Measurements from ENCODE around the gene LAMC1. TPM values are rescaled to one million over a fixed set of nuclear protein-coding genes. Genes with fewer than 3 reads are reported as not detected.

LAMC1 gene
- polyA plus RNA-seq, 1 donor from 2014 or later: 4.2 TPM

- Histone ChIP-seq H3F3A (ENCODE audit: insufficient read depth, low read length, poor library complexity, severe bottlenecking) (no peaks in the 10 kb centered on the region), H4K20me1 (ENCODE audit: insufficient read depth) (no peaks in the 10 kb centered on the region), H3K36me3 (ENCODE audit: insufficient read depth, low read length) (no peaks in the 10 kb centered on the region), H3K9me3 (ENCODE audit: low read length) (no peaks in the 10 kb centered on the region), H3K9ac (ENCODE audit: low read length) (no peak overlapping the region), H3K79me2 (replicated peaks; ENCODE audit: insufficient read depth, low read length) (no peaks in the 10 kb centered on the region), H3K4me3 (ENCODE audit: low read length) (no peak overlapping the region), H3K27ac (ENCODE audit: low read length) (no peak overlapping the region), H3K9me2 (ENCODE audit: insufficient read depth, low read length) (no peaks in the 10 kb centered on the region), H2AFZ (ENCODE audit: low read depth, low read length) (no peak overlapping the region), H3K4me2 (ENCODE audit: low read length) (no peak overlapping the region), H3K27me3 (ENCODE audit: insufficient read depth, low read depth, low read length) (no peaks in the 10 kb centered on the region)
- TF ChIP-seq POLR2AphosphoS5 (IDR thresholded peaks at IDR 0.05) (no peak), SMC3 (conservative IDR thresholded peaks at IDR 0.05; ENCODE audit: poor library complexity) (no peak)
Observed at GRCh38 chr1:183173828-183174227, 150.6 kb downstream of the LAMC1 start.

GRCh38 chr1:183175631-183176030 is 152.4 kb downstream of the LAMC1 start:
- H3K9ac ChIP-seq (ENCODE audit: low read length): no peak overlapping the region
- no peaks in the 10 kb centered on the region for H3K27me3 ChIP-seq (ENCODE audit: insufficient read depth, low read depth, low read length)
- H2AFZ ChIP-seq (ENCODE audit: low read depth, low read length): no peak overlapping the region
- H3K9me2 ChIP-seq (ENCODE audit: insufficient read depth, low read length): no peaks in the 10 kb centered on the region
- no peaks in the 10 kb centered on the region for H4K20me1 ChIP-seq (ENCODE audit: insufficient read depth)
- no peak overlapping the region for H3K4me3 ChIP-seq (ENCODE audit: low read length)
- H3F3A ChIP-seq (ENCODE audit: insufficient read depth, low read length, poor library complexity, severe bottlenecking): no peaks in the 10 kb centered on the region
- H3K79me2 ChIP-seq (replicated peaks; ENCODE audit: insufficient read depth, low read length): no peaks in the 10 kb centered on the region
- no peaks in the 10 kb centered on the region for H3K9me3 ChIP-seq (ENCODE audit: low read length)
- no peak overlapping the region for H3K27ac ChIP-seq (ENCODE audit: low read length)
- TF ChIP-seq POLR2AphosphoS5 (IDR thresholded peaks at IDR 0.05) (no peak), CTCF (IDR thresholded peaks at IDR 0.05; ENCODE audit: poor library complexity, severe bottlenecking) (no peak), EP300 (conservative IDR thresholded peaks at IDR 0.05; ENCODE audit: poor library complexity, severe bottlenecking) (no peak), EZH2 (IDR thresholded peaks at IDR 0.05; ENCODE audit: borderline replicate concordance, insufficient read depth, low read length, poor library complexity, severe bottlenecking) (no peak), RAD21 (conservative IDR thresholded peaks at IDR 0.05) (no peak), MXI1 (conservative IDR thresholded peaks at IDR 0.05; ENCODE audit: poor library complexity, severe bottlenecking) (no peak), TAF1 (IDR thresholded peaks at IDR 0.05; ENCODE audit: low read depth) (no peak), SMC3 (conservative IDR thresholded peaks at IDR 0.05; ENCODE audit: poor library complexity) (no peak), REST (IDR thresholded peaks at IDR 0.05; ENCODE audit: borderline replicate concordance) (no peak)
- H3K36me3 ChIP-seq (ENCODE audit: insufficient read depth, low read length): no peaks in the 10 kb centered on the region
- H3K4me2 ChIP-seq (ENCODE audit: low read length): no peak overlapping the region

DNA sequence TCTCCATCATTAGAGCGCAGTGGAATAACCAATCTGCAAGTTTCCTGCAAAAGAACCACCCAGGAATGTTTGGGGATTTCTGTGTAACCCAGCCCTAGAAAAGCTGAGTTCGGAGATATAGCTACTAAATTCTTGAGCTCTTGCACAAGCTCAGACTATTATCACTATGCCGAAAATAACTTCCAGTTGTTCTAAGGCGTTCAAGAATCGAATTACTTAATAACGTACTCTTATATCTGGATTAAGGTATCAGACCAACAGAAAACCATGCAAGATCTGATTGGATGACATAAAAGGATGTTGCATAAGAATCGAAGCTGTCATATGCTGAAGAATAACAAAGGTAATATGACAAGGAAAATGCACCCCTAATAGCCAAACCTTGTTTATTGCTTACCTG is 155.3 kb downstream of the LAMC1 start:
- Histone ChIP-seq H3K4me2 (ENCODE audit: low read length) (no peak overlapping the region), H3F3A (ENCODE audit: insufficient read depth, low read length, poor library complexity, severe bottlenecking) (no peaks in the 10 kb centered on the region), H3K36me3 (ENCODE audit: insufficient read depth, low read length) (no peaks in the 10 kb centered on the region), H4K20me1 (ENCODE audit: insufficient read depth) (no peaks in the 10 kb centered on the region), H3K27me3 (ENCODE audit: insufficient read depth, low read depth, low read length) (no peaks in the 10 kb centered on the region), H3K9me2 (ENCODE audit: insufficient read depth, low read length) (no peaks in the 10 kb centered on the region), H3K79me2 (replicated peaks; ENCODE audit: insufficient read depth, low read length) (no peaks in the 10 kb centered on the region), H3K9ac (ENCODE audit: low read length) (no peak overlapping the region), H3K4me3 (ENCODE audit: low read length) (no peak overlapping the region), H3K9me3 (ENCODE audit: low read length) (no peaks in the 10 kb centered on the region), H2AFZ (ENCODE audit: low read depth, low read length) (no peak overlapping the region), H3K27ac (ENCODE audit: low read length) (no peak overlapping the region)
- TF ChIP-seq POLR2AphosphoS5 (IDR thresholded peaks at IDR 0.05) (no peak), RAD21 (conservative IDR thresholded peaks at IDR 0.05) (no peak), EZH2 (IDR thresholded peaks at IDR 0.05; ENCODE audit: borderline replicate concordance, insufficient read depth, low read length, poor library complexity, severe bottlenecking) (no peak), REST (IDR thresholded peaks at IDR 0.05; ENCODE audit: borderline replicate concordance) (no peak), TAF1 (IDR thresholded peaks at IDR 0.05; ENCODE audit: low read depth) (no peak), SMC3 (conservative IDR thresholded peaks at IDR 0.05; ENCODE audit: poor library complexity) (no peak)

Data from neural cell (in vitro differentiated cells).